ENCODE results near the gene HS3ST4.

Gene HS3ST4

GRCh38 chr16:25941800-25942499 lies 250.2 kb downstream of the HS3ST4 start:
- no peak overlapping the region for H2AFZ ChIP-seq (ENCODE audit: low read depth)
- TF ChIP-seq CTCF (conservative IDR thresholded peaks at IDR 0.05; ENCODE audit: low read depth, low read length), result no peak
- no peak overlapping the region for H3K4me3 ChIP-seq (IDR thresholded peaks at IDR 0.05; ENCODE audit: insufficient read depth, low read depth, low read length)
- no peak overlapping the region for H3K27ac ChIP-seq
- H3K27me3 ChIP-seq (ENCODE audit: insufficient read depth, low read depth), result no peaks in the 10 kb centered on the region
- no peaks in the 10 kb centered on the region for H4K20me1 ChIP-seq (ENCODE audit: insufficient read depth)
- no peak overlapping the region for H3K9ac ChIP-seq
- no peaks in the 10 kb centered on the region for H3K4me1 ChIP-seq (ENCODE audit: low read depth, poor library complexity, severe bottlenecking)
- H3K36me3 ChIP-seq (ENCODE audit: insufficient read depth), result no peaks in the 10 kb centered on the region
- H3K4me2 ChIP-seq, result no peak overlapping the region
- no peaks in the 10 kb centered on the region for H3K79me2 ChIP-seq (ENCODE audit: insufficient read depth, low read depth)

GRCh38 chr16:25950586-25951281 lies 259.0 kb downstream of the HS3ST4 start:
- Histone ChIP-seq H3K27ac (no peak overlapping the region), H3K27me3 (ENCODE audit: insufficient read depth, low read depth) (no peaks in the 10 kb centered on the region), H3K4me2 (no peak overlapping the region), H3K79me2 (ENCODE audit: insufficient read depth, low read depth) (no peaks in the 10 kb centered on the region), H3K4me1 (ENCODE audit: low read depth, poor library complexity, severe bottlenecking) (no peaks in the 10 kb centered on the region), H3K36me3 (ENCODE audit: insufficient read depth) (no peaks in the 10 kb centered on the region), H3K4me3 (IDR thresholded peaks at IDR 0.05; ENCODE audit: insufficient read depth, low read depth, low read length) (no peak overlapping the region), H3K9ac (no peak overlapping the region), H4K20me1 (ENCODE audit: insufficient read depth) (no peaks in the 10 kb centered on the region), H2AFZ (ENCODE audit: low read depth) (no peak overlapping the region)
- no peak for TF ChIP-seq CTCF (conservative IDR thresholded peaks at IDR 0.05; ENCODE audit: low read depth, low read length)

GRCh38 chr16:25951999-25952398 lies 260.2 kb downstream of the HS3ST4 start:
- no peaks in the 10 kb centered on the region for H3K27me3 ChIP-seq (ENCODE audit: insufficient read depth, low read depth)
- H3K4me3 ChIP-seq (IDR thresholded peaks at IDR 0.05; ENCODE audit: insufficient read depth, low read depth, low read length), result no peak overlapping the region
- no peak overlapping the region for H2AFZ ChIP-seq (ENCODE audit: low read depth)
- no peak overlapping the region for H3K9ac ChIP-seq
- no peak overlapping the region for H3K27ac ChIP-seq
- no peak overlapping the region for H3K4me2 ChIP-seq
- H3K4me1 ChIP-seq (ENCODE audit: low read depth, poor library complexity, severe bottlenecking), result no peaks in the 10 kb centered on the region
- no peaks in the 10 kb centered on the region for H3K79me2 ChIP-seq (ENCODE audit: insufficient read depth, low read depth)
- H4K20me1 ChIP-seq (ENCODE audit: insufficient read depth), result no peaks in the 10 kb centered on the region
- no peak for TF ChIP-seq CTCF (conservative IDR thresholded peaks at IDR 0.05; ENCODE audit: low read depth, low read length)
- no peaks in the 10 kb centered on the region for H3K36me3 ChIP-seq (ENCODE audit: insufficient read depth)

GRCh38 chr16:25952983-25953382 lies 261.2 kb downstream of the HS3ST4 start:
- no peaks in the 10 kb centered on the region for H3K79me2 ChIP-seq (ENCODE audit: insufficient read depth, low read depth)
- H3K4me2 ChIP-seq, result no peak overlapping the region
- H2AFZ ChIP-seq (ENCODE audit: low read depth), result no peak overlapping the region
- no peaks in the 10 kb centered on the region for H3K4me1 ChIP-seq (ENCODE audit: low read depth, poor library complexity, severe bottlenecking)
- H3K4me3 ChIP-seq (IDR thresholded peaks at IDR 0.05; ENCODE audit: insufficient read depth, low read depth, low read length), result no peak overlapping the region
- no peak overlapping the region for H3K27ac ChIP-seq
- H4K20me1 ChIP-seq (ENCODE audit: insufficient read depth), result no peaks in the 10 kb centered on the region
- H3K36me3 ChIP-seq (ENCODE audit: insufficient read depth), result no peaks in the 10 kb centered on the region
- no peak for TF ChIP-seq CTCF (conservative IDR thresholded peaks at IDR 0.05; ENCODE audit: low read depth, low read length)
- no peak overlapping the region for H3K9ac ChIP-seq
- H3K27me3 ChIP-seq (ENCODE audit: insufficient read depth, low read depth), result no peaks in the 10 kb centered on the region
